ENCODE results near the gene AKAP6.

Gene AKAP6

GRCh38 chr14:32625211-32625610 lies 296.1 kb downstream of the AKAP6 start:
- no peak for TF ChIP-seq CTCF (IDR thresholded peaks at IDR 0.05; ENCODE audit: low read depth, low read length, missing control alignments)
- Histone ChIP-seq H3K27ac (no peak overlapping the region), H3K27me3 (replicated peaks) (no peaks in the 10 kb centered on the region), H3K4me3 (ENCODE audit: low read depth, low read length) (no peak overlapping the region), H3K36me3 (replicated peaks) (no peaks in the 10 kb centered on the region)
- in situ Hi-C loops (cut with HindIII; ENCODE audit: low pct_ligation_motif_present, low sequenced_read_pairs), result no loop called here
- no peak for DNase-seq

- in situ Hi-C loops (cut with HindIII; ENCODE audit: low pct_ligation_motif_present, low sequenced_read_pairs), result no loop called here
- Histone ChIP-seq H3K36me3 (replicated peaks) (no peaks in the 10 kb centered on the region), H3K4me3 (ENCODE audit: low read depth, low read length) (no peak overlapping the region), H3K27ac (no peak overlapping the region), H3K27me3 (replicated peaks) (no peaks in the 10 kb centered on the region)
- DNase-seq, result no peak
- TF ChIP-seq CTCF (IDR thresholded peaks at IDR 0.05; ENCODE audit: low read depth, low read length, missing control alignments), result no peak
Observed at GRCh38 chr14:32627545-32628298, 298.6 kb downstream of the AKAP6 start.

- Histone ChIP-seq H3K36me3 (replicated peaks) (no peaks in the 10 kb centered on the region), H3K27me3 (replicated peaks) (no peaks in the 10 kb centered on the region), H3K4me3 (ENCODE audit: low read depth, low read length) (no peak overlapping the region), H3K27ac (no peak overlapping the region)
- TF ChIP-seq CTCF (IDR thresholded peaks at IDR 0.05; ENCODE audit: low read depth, low read length, missing control alignments), result no peak
- no peak for DNase-seq
- in situ Hi-C loops (cut with HindIII; ENCODE audit: low pct_ligation_motif_present, low sequenced_read_pairs), result no loop called here
Observed at GRCh38 chr14:32629236-32629635, 300.1 kb downstream of the AKAP6 start.

GRCh38 chr14:32630701-32631100 lies 301.6 kb downstream of the AKAP6 start:
- Histone ChIP-seq H3K27me3 (replicated peaks) (no peaks in the 10 kb centered on the region), H3K27ac (no peak overlapping the region), H3K36me3 (replicated peaks) (no peaks in the 10 kb centered on the region), H3K4me3 (ENCODE audit: low read depth, low read length) (no peak overlapping the region)
- no peak for DNase-seq
- no peak for TF ChIP-seq CTCF (IDR thresholded peaks at IDR 0.05; ENCODE audit: low read depth, low read length, missing control alignments)
- in situ Hi-C loops (cut with HindIII; ENCODE audit: low pct_ligation_motif_present, low sequenced_read_pairs), result no loop called here

GRCh38 chr14:32633224-32633859 lies 304.2 kb downstream of the AKAP6 start:
- in situ Hi-C loops (cut with HindIII; ENCODE audit: low pct_ligation_motif_present, low sequenced_read_pairs), result no loop called here
- Histone ChIP-seq H3K4me3 (ENCODE audit: low read depth, low read length) (no peak overlapping the region), H3K27me3 (replicated peaks) (no peaks in the 10 kb centered on the region), H3K36me3 (replicated peaks) (no peaks in the 10 kb centered on the region), H3K27ac (no peak overlapping the region)
- DNase-seq, result no peak
- TF ChIP-seq CTCF (IDR thresholded peaks at IDR 0.05; ENCODE audit: low read depth, low read length, missing control alignments), result no peak
